H1 (cell line): ENCODE results near the gene CTNNA3. TPM values are rescaled to one million over a fixed set of nuclear protein-coding genes. Genes with fewer than 3 reads are reported as not detected.

Experiments
- CTCF ChIA-PET: fragments of 300-600 bp; sonication (Branson Sonifier 250); formaldehyde crosslinking; loops from one replicate; lab custom pipeline; 2021; ENCODE audit not compliant: partially characterized antibody; lab: Charles Lee
- POLR2A ChIA-PET: fragments of 300-600 bp; sonication (Branson Sonifier 250); formaldehyde crosslinking; loops from one replicate; lab custom pipeline; 2021; ENCODE audit warnings: inconsistent platforms; ENCODE audit not compliant: partially characterized antibody; lab: Charles Lee
- DNase-seq, 2 experiments: peaks; one replicate each; pipeline versions ENCODE4 v3.0.0 to v3.0.0-alpha.2; 2010 to 2022; ENCODE audit warnings: low spot score in 2 of 2, low read depth in 1 of 2, mixed read lengths in 1 of 2
- FAIRE-seq: peaks from 2 replicates; lab custom pipeline; 2011; peaks lifted over from hg19 to GRCh38; lab: Jason Lieb, UNC
- H2AFZ ChIP-seq: 2 replicates; pipeline ENCODE4 v1.8.1; 2012; ENCODE audit warnings: low read length, inconsistent platforms
- H2AK5ac ChIP-seq: 2 replicates; pipeline ENCODE4 v1.6.1; 2013; ENCODE audit warnings: low read depth, low read length
- H2BK120ac ChIP-seq: replicated peaks from 2 replicates; pipeline ENCODE3; 2013; ENCODE audit warnings: low read depth, low read length, inconsistent platforms
- H2BK12ac ChIP-seq: 2 replicates; pipeline ENCODE4 v1.6.1; 2013; ENCODE audit warnings: low read depth, low read length
- H2BK15ac ChIP-seq: 2 replicates; pipeline ENCODE4 v1.6.1; 2013; ENCODE audit warnings: low read length
- H2BK20ac ChIP-seq: 2 replicates; pipeline ENCODE4 v1.6.1; 2013; ENCODE audit warnings: low read length
- H2BK5ac ChIP-seq: 2 replicates; pipeline ENCODE4 v1.6.1; 2013; ENCODE audit warnings: low read depth, low read length
- H3K14ac ChIP-seq: 2 replicates; pipeline ENCODE4 v1.6.1; 2013; ENCODE audit warnings: inconsistent platforms; ENCODE audit not compliant: insufficient read length
- H3K18ac ChIP-seq: 2 replicates; pipeline ENCODE4 v1.6.1; 2013; ENCODE audit warnings: low read length; ENCODE audit errors: extremely low read depth
- H3K23ac ChIP-seq: 2 replicates; pipeline ENCODE4 v1.6.1; 2013; ENCODE audit warnings: inconsistent platforms; ENCODE audit not compliant: insufficient read length
- H3K23me2 ChIP-seq: 2 replicates; pipeline ENCODE4 v1.6.1; 2013; ENCODE audit warnings: low read depth, low read length
- H3K27ac ChIP-seq: 2 replicates; pipeline ENCODE4 v1.6.1; 2011; ENCODE audit warnings: low read depth, low read length, inconsistent platforms
- H3K27me3 ChIP-seq, 4 experiments: replicated peaks in 1 of 4; 1 replicate in 1 of 4; 2 replicates in 3 of 4; pipeline versions ENCODE4 v1.6.1 to v1.8.1; 2011 to 2013; ENCODE audit warnings: low read length in 3 of 4, mild to moderate bottlenecking in 3 of 4, inconsistent platforms in 2 of 4, mixed read lengths in 2 of 4, moderate library complexity in 1 of 4; ENCODE audit not compliant: control insufficient read depth in 3 of 4, insufficient read depth in 3 of 4; ENCODE audit errors: extremely low read depth in 1 of 4
- H3K36me3 ChIP-seq, 4 experiments: 2 replicates each; pipeline versions ENCODE4 v1.6.1 to v1.8.1; 2011 to 2013; ENCODE audit warnings: mild to moderate bottlenecking in 4 of 4, low read length in 3 of 4, moderate library complexity in 2 of 4, control low read depth in 1 of 4, inconsistent platforms in 1 of 4; ENCODE audit not compliant: insufficient read depth in 4 of 4, control insufficient read depth in 2 of 4
- H3K4ac ChIP-seq: replicated peaks from 2 replicates; pipeline ENCODE3; 2013; ENCODE audit warnings: low read length, low read depth, mixed read lengths, inconsistent platforms; ENCODE audit not compliant: insufficient read length
- H3K4me1 ChIP-seq, 4 experiments: replicated peaks in 1 of 4; 1 replicate in 1 of 4; 2 replicates in 3 of 4; pipeline versions ENCODE4 v1.6.1 to v1.8.1; 2011 to 2013; ENCODE audit warnings: low read length in 3 of 4, inconsistent platforms in 2 of 4, mixed read lengths in 1 of 4; ENCODE audit not compliant: insufficient read depth in 4 of 4, control insufficient read depth in 3 of 4
- H3K4me2 ChIP-seq, 2 experiments: 2 replicates each; pipeline versions ENCODE4 v1.6.1 to v1.8.1; 2011 to 2013; ENCODE audit warnings: low read depth in 2 of 2, low read length in 2 of 2, control low read depth in 1 of 2, inconsistent platforms in 1 of 2, mild to moderate bottlenecking in 1 of 2; ENCODE audit not compliant: insufficient read depth in 1 of 2
- H3K4me3 ChIP-seq, 4 experiments: fragments of 200-600, 300-600 bp in 1 of 4; sonication (generic), shearing (Covaris generic), sonication (Bioruptor Twin) in 1 of 4; 2 replicates each; pipeline versions ENCODE4 v1.5.1 to v1.8.1; 2011 to 2016; ENCODE audit warnings: low read length in 4 of 4, low read depth in 3 of 4, control low read depth in 2 of 4, inconsistent platforms in 2 of 4, mild to moderate bottlenecking in 2 of 4, mixed read lengths in 1 of 4, moderate library complexity in 1 of 4; ENCODE audit not compliant: insufficient read depth in 2 of 4; ENCODE audit errors: extremely low read depth in 1 of 4
- H3K56ac ChIP-seq: replicated peaks from 2 replicates; pipeline ENCODE3; 2013; ENCODE audit warnings: low read depth, mild to moderate bottlenecking, mixed read lengths, low read length, inconsistent platforms; ENCODE audit not compliant: insufficient read length
- H3K79me1 ChIP-seq: 2 replicates; pipeline ENCODE4 v1.6.1; 2013; ENCODE audit warnings: low read depth, low read length, control low read depth
- H3K79me2 ChIP-seq, 2 experiments: 2 replicates each; pipeline versions ENCODE4 v1.6.1 to v1.8.1; 2012 to 2013; ENCODE audit warnings: low read length in 2 of 2, mild to moderate bottlenecking in 2 of 2, inconsistent platforms in 1 of 2; ENCODE audit not compliant: insufficient read depth in 2 of 2, control insufficient read depth in 1 of 2
- H3K9ac ChIP-seq, 4 experiments: replicated peaks in 1 of 4; 1 replicate in 1 of 4; 2 replicates in 3 of 4; pipeline versions ENCODE4 v1.6.1 to v1.8.1; 2011 to 2013; ENCODE audit warnings: low read depth in 3 of 4, low read length in 3 of 4, control low read depth in 2 of 4, mild to moderate bottlenecking in 2 of 4, moderate library complexity in 2 of 4, inconsistent platforms in 1 of 4; ENCODE audit errors: extremely low read depth in 1 of 4
- H3K9me3 ChIP-seq, 2 experiments: 2 replicates each; pipeline versions ENCODE4 v1.6.1 to v1.8.1; 2012 to 2013; ENCODE audit warnings: mild to moderate bottlenecking in 2 of 2, moderate library complexity in 2 of 2, control low read depth in 1 of 2, inconsistent platforms in 1 of 2, low read depth in 1 of 2, low read length in 1 of 2, mixed read lengths in 1 of 2; ENCODE audit not compliant: insufficient read depth in 2 of 2
- H4K20me1 ChIP-seq, 2 experiments: replicated peaks in 1 of 2; 2 replicates each; pipeline versions ENCODE3 to v1.8.1; 2011 to 2013; ENCODE audit warnings: inconsistent platforms in 2 of 2, low read length in 2 of 2, mild to moderate bottlenecking in 1 of 2; ENCODE audit not compliant: insufficient read depth in 2 of 2, control insufficient read depth in 1 of 2
- H4K5ac ChIP-seq: 2 replicates; pipeline ENCODE4 v1.6.1; 2013; ENCODE audit warnings: low read length, low read depth, mixed read lengths, inconsistent platforms; ENCODE audit not compliant: insufficient read length
- H4K8ac ChIP-seq: 2 replicates; pipeline ENCODE4 v1.8.0; 2013; ENCODE audit warnings: mild to moderate bottlenecking, moderate library complexity, low read length, inconsistent platforms; ENCODE audit not compliant: insufficient read depth; ENCODE audit errors: extremely low read depth
- H4K91ac ChIP-seq: replicated peaks from 2 replicates; pipeline ENCODE3; 2013; ENCODE audit warnings: low read length, mixed read lengths, inconsistent platforms; ENCODE audit not compliant: insufficient read length
- MAFK ChIP-seq: IDR thresholded peaks from 2 replicates; pipeline ENCODE4 v1.6.1; 2012; ENCODE audit warnings: low read depth, mild to moderate bottlenecking, improper control_type of control experiment, low read length
- TAF1 ChIP-seq: IDR thresholded peaks from 2 replicates; pipeline ENCODE4 v1.6.1; 2011; ENCODE audit warnings: mild to moderate bottlenecking, low read depth, low read length
- TAF7 ChIP-seq: optimal IDR thresholded peaks from 2 replicates; pipeline ENCODE3; 2011; ENCODE audit warnings: low read depth, mild to moderate bottlenecking, inconsistent platforms, low read length, moderate library complexity, borderline replicate concordance
- WGBS, 2 experiments: shearing (Covaris generic) in 1 of 2; methylation state at CpG; one replicate each; pipeline versions ENCODE4 v1.1.6 to v1.1.7; 2013 to 2015; ENCODE audit warnings: low lambda C conversion rate in 2 of 2, mixed read lengths in 2 of 2, inconsistent platforms in 1 of 2, low coverage in 1 of 2, missing lambda C conversion rate in 1 of 2; ENCODE audit not compliant: insufficient replicate concordance in 2 of 2, insufficient coverage in 1 of 2, insufficient read length in 1 of 2; ENCODE audit errors: extremely low coverage in 1 of 2, missing lambda C conversion rate in 1 of 2; 5-methylcytosine and 5-hydroxymethylcytosine counted together
- polyA plus RNA-seq, 7 experiments: library from polyadenylated mRNA; depleted of rRNA in 3 of 7; stranded (reverse) in 5 of 7; unstranded in 2 of 7; fragments of >200 nt in 5 of 7; fragments of 200-250 nt in 2 of 7; gene quantifications; 1 replicate in 5 of 7; 2 replicates in 1 of 7; 4 replicates in 1 of 7; pipeline versions ENCODE4 v1.2.1 to v1.2.3, GENCODE V29; 2011 to 2013; ENCODE audit warnings: missing spikeins in 2 of 7, mixed read lengths in 2 of 7
- total RNA-seq: library from RNA; stranded (reverse); fragmentation: NEBNext Ultra II Directional; extraction: Animal tissue kit (Norgen Biotek cat#: 25700); gene quantifications from 2 replicates; pipeline ENCODE4 v1.2.1, GENCODE V29; 2021

CTNNA3 gene
- total and polyA plus RNA-seq, 2 of the 8 experiments (the other 6 are each of a cell fraction or from before 2014, with no cell fraction given), result 1.3 to 1.5 TPM

- Histone ChIP-seq H2BK5ac (0 out of 2 replicates have a peak overlapping the region, but pooled peaks have one; percentile 31), H3K27ac (0 out of 2 replicates have a peak overlapping the region, but pooled peaks have one; percentile 15), H3K36me3 (no peaks in the 10 kb centered on the region), H3K14ac (no peak overlapping the region), H4K20me1 (no peaks in the 10 kb centered on the region), H3K56ac (no peak overlapping the region), H3K18ac (no peak overlapping the region), H2BK20ac (no peak overlapping the region), H4K91ac (peak overlapping the region; percentile 16), H3K79me2 (no peaks in the 10 kb centered on the region), H2BK120ac (no peak overlapping the region), H3K79me1 (no peaks in the 10 kb centered on the region), H4K8ac (no peak overlapping the region), H3K4me3 (no peak overlapping the region), H2AK5ac (no peak overlapping the region), H3K4me2 (no peak overlapping the region), H2BK15ac (no peak overlapping the region), H3K4ac (no peak overlapping the region), H3K23ac (no peak overlapping the region), H3K27me3 (no peaks in the 10 kb centered on the region), H2BK12ac (no peak overlapping the region), H4K5ac (no peak overlapping the region), H3K4me1 (no peaks in the 10 kb centered on the region), H3K23me2 (no peaks in the 10 kb centered on the region), H3K9me3 (no peaks in the 10 kb centered on the region), H2AFZ (0 out of 2 replicates have a peak overlapping the region, but pooled peaks have one; percentile 22), H3K9ac (no peak overlapping the region)
- POLR2A ChIA-PET, result no interaction called here
- WGBS, 2 experiments, result 70% methylated on average over 2 of the region's 2 CpGs; no CpG with 5 or more reads in 1 of the 2 experiments
- CTCF ChIA-PET, result no interaction called here
- DNase-seq (no peak), FAIRE-seq (no peak)
- TF ChIP-seq MAFK (no peak), TAF7 (no peak), TAF1 (no peak)
These were observed 1182.5 kb downstream of the CTNNA3 start for GRCh38 chr10:66513504-66513903.
